ENCODE results near the gene BNIP2. TPM values are rescaled to one million over a fixed set of nuclear protein-coding genes. Genes with fewer than 3 reads are reported as not detected.

Gene BNIP2
- total and polyA plus RNA-seq, 2 of the 13 experiments (the other 11 are each of a cell fraction or from before 2014, with no cell fraction given), result 17.4 to 57.6 TPM

- TF ChIP-seq E2F5 (CRISPR knock-in tag; conservative IDR thresholded peaks at IDR 0.05) (0 out of 2 replicates have a peak, but pooled peaks have one; percentile 53), ZNF761 (CRISPR knock-in tag; conservative IDR thresholded peaks at IDR 0.05) (no peak), MXI1 (IDR thresholded peaks at IDR 0.05; ENCODE audit: borderline replicate concordance, low read depth, low read length) (0 out of 3 replicates have a peak, but pooled peaks have one; percentile 27), ZNF564 (CRISPR knock-in tag; IDR thresholded peaks at IDR 0.05) (peak; percentile 72; the same call in 1 of the 2 replicates), ZKSCAN1 (IDR thresholded peaks at IDR 0.05; ENCODE audit: low read length) (no peak), BCL6 (CRISPR knock-in tag; IDR thresholded peaks at IDR 0.05) (peak; percentile 48), ZNF3 (CRISPR knock-in tag; IDR thresholded peaks at IDR 0.05) (no peak), ZBTB43 (CRISPR knock-in tag; conservative IDR thresholded peaks at IDR 0.05) (no peak), ZNF646 (CRISPR knock-in tag; IDR thresholded peaks at IDR 0.05) (no peak), KLF15 (CRISPR knock-in tag; IDR thresholded peaks at IDR 0.05; ENCODE audit: borderline replicate concordance) (no peak), PPARG (CRISPR knock-in tag; conservative IDR thresholded peaks at IDR 0.05) (no peak), ZNF484 (CRISPR knock-in tag; IDR thresholded peaks at IDR 0.05; ENCODE audit: borderline replicate concordance, low read depth) (no peak), KAT7 (CRISPR knock-in tag; IDR thresholded peaks at IDR 0.05; ENCODE audit: borderline replicate concordance) (peak; percentile 87; the same call in 1 of the 2 replicates), IRF2 (CRISPR knock-in tag; IDR thresholded peaks at IDR 0.05) (peak; percentile 67), ZNF589 (CRISPR knock-in tag; conservative IDR thresholded peaks at IDR 0.05) (no peak)
- TF ChIP-seq, protein P1, sequence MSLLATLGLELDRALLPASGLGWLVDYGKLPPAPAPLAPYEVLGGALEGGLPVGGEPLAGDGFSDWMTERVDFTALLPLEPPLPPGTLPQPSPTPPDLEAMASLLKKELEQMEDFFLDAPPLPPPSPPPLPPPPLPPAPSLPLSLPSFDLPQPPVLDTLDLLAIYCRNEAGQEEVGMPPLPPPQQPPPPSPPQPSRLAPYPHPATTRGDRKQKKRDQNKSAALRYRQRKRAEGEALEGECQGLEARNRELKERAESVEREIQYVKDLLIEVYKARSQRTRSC (CRISPR knock-in tag; IDR thresholded peaks at IDR 0.05; ENCODE audit: low read depth), result no peak
- TF ChIP-seq, protein P2, sequence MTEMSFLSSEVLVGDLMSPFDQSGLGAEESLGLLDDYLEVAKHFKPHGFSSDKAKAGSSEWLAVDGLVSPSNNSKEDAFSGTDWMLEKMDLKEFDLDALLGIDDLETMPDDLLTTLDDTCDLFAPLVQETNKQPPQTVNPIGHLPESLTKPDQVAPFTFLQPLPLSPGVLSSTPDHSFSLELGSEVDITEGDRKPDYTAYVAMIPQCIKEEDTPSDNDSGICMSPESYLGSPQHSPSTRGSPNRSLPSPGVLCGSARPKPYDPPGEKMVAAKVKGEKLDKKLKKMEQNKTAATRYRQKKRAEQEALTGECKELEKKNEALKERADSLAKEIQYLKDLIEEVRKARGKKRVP (CRISPR knock-in tag; IDR thresholded peaks at IDR 0.05), result 0 out of 4 replicates have a peak, but pooled peaks of 1 of the 2 experiments have one; percentile 15
Measured at GRCh38 chr15:59688782-59689625, at the start of gene BNIP2 (continued).
